Choroid plexus epithelial cell (primary cell): ENCODE measurements around the gene HNRNPU.

Experiments used
- DNase-seq: peaks from one replicate; pipeline ENCODE4 v3.0.0-alpha.2; 2010; ENCODE audit warnings: low read depth
- H3K4me3 ChIP-seq: 2 replicates; pipeline ENCODE4 v1.5.1; 2011; ENCODE audit warnings: low read depth, mild to moderate bottlenecking, control low read depth, low read length, moderate library complexity
- CTCF ChIP-seq: conservative IDR thresholded peaks from 2 replicates; pipeline ENCODE4 v1.5.1; 2011; ENCODE audit warnings: low read depth, mild to moderate bottlenecking, control low read depth, inconsistent platforms, low read length, moderate library complexity

HNRNPU gene

GRCh38 chr1:244802556-244803239 lies 61.6 kb downstream of the HNRNPU start:
- TF ChIP-seq CTCF: no peak
- H3K4me3 ChIP-seq: no peak overlapping the region
- DNase-seq: no peak

DNA sequence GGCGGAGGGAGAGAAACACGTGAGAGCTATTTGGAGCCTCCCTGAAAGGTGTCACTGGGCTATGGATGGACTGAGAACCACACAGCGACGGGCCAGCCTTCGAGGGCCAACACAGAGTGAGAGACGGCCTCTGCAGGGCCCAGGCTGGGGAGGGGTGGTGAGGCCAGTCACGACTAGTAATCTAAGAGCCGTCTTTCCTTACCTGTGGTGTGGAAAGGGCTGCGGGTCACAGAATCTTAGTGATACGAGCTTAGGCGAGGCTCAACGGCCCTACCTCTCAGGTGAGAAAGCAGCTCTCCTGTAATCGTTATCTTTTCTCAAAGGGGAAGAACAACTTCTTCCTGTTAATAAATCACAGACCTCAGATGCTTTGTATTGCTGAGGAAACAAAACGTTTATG lies 62.3 kb downstream of the HNRNPU start:
- no peak for TF ChIP-seq CTCF
- H3K4me3 ChIP-seq: no peak overlapping the region
- no peak for DNase-seq

DNA sequence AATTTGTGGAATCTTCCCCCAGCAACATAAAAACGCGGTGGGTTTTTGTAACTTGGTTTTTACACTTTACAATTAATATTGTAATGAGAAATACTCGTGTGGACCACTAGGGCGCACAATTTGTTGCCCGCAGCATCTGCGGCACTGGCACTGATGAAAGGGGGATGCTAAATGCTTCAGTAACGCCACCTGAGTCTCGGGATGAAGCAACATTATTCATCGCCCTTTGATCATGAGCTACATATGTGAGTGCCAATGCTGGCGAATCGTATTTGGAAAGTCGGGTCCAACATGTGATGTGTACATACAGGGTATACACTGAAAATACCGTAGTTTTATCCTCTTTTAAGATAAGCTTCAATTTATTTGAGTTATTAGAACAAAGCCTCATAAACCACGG lies 63.1 kb downstream of the HNRNPU start:
- TF ChIP-seq CTCF: peak; percentile 77

GRCh38 chr1:244800821-244801220 lies 63.5 kb downstream of the HNRNPU start:
- no peak for TF ChIP-seq CTCF
- DNase-seq: no peak

More for the DNA sequence above, 63.1 kb downstream of the HNRNPU start:
- no peak overlapping the region for H3K4me3 ChIP-seq
- peak; percentile 39 for DNase-seq

More at GRCh38 chr1:244800821-244801220, 63.5 kb downstream of the HNRNPU start:
- H3K4me3 ChIP-seq: no peak overlapping the region
